Right lobe of liver (tissue), 6 donors: ENCODE data around the gene ERCC4. TPM values are rescaled to one million over a fixed set of nuclear protein-coding genes. Genes with fewer than 3 reads are reported as not detected.
A peak's percentile ranks its signal among the peaks of the same experiment; 100 is the strongest.
"Not testable (repeated sequence)": the region's sequence is repeated elsewhere in the genome, so short reads cannot be mapped to it uniquely, and the experiment has no call there.

Source experiments
- ATAC-seq, 4 donors: fragments of 200-7000 bp; cut with Tn5 transposase; one replicate each; pipeline ENCODE4 v1.9.1; 2020; ENCODE audit warnings: mild to moderate bottlenecking in 4 of 4, moderate library complexity in 4 of 4
- DNase-seq, 3 donors: peaks; one replicate each; pipeline ENCODE4 v3.0.0-alpha.2; 2020
- H3K27ac ChIP-seq, 3 donors: fragments of 200-600 bp; one replicate each; pipeline ENCODE4 v1.8.0; 2022
- H3K27me3 ChIP-seq, 2 donors: fragments of 200-600 bp; one replicate each; pipeline ENCODE4 v1.8.0; 2022
- H3K36me3 ChIP-seq, 4 donors: fragments of 200-600 bp; sonication (generic) in 1 of 4; one replicate each; pipeline versions ENCODE4 v1.5.1 to v1.8.0; 2017 to 2022; ENCODE audit warnings: control low read depth in 1 of 4
- H3K4me1 ChIP-seq, 4 donors: fragments of 200-600 bp; sonication (generic) in 1 of 4; one replicate each; pipeline versions ENCODE4 v1.5.1 to v1.8.0; 2017 to 2022; ENCODE audit warnings: control low read depth in 1 of 4
- H3K4me3 ChIP-seq, 3 donors: fragments of 200-600 bp; one replicate each; pipeline ENCODE4 v1.8.0; 2022
- H3K9me3 ChIP-seq, 4 donors: fragments of 200-600 bp; sonication (generic) in 1 of 4; one replicate each; pipeline versions ENCODE4 v1.5.1 to v1.8.0; 2017 to 2022; ENCODE audit warnings: control low read depth in 1 of 4
- POLR2A ChIP-seq: fragments of 450-650 bp; IDR thresholded peaks from one replicate; pipeline ENCODE4 v1.6.1; 2017; ENCODE audit warnings: antibody characterized with exemption, mild to moderate bottlenecking
- WGBS: methylation state at CpG from one replicate; pipeline ENCODE4 v1.1.6; 2018; ENCODE audit warnings: low coverage, low lambda C conversion rate; ENCODE audit not compliant: insufficient coverage; ENCODE audit errors: missing lambda C conversion rate; 5-methylcytosine and 5-hydroxymethylcytosine counted together
- intact Hi-C, 2 donors: fragments of 100-400 bp; cut with DNase I; formaldehyde crosslinking; loops; one replicate each; pipeline versions ENCODE4 v1.11.2 to v1.14.1; 2022
- total RNA-seq, 6 experiments: library from RNA; depleted of rRNA in 2 of 6; stranded (reverse); fragments of >200 nt in 2 of 6; fragmentation: NEBNext Ultra II Directional in 3 of 6; extraction: Animal tissue kit (Norgen Biotek cat#: 25700) in 3 of 6; gene quantifications; one replicate each; pipeline versions ENCODE4 v1.1.0 to v1.2.4, GENCODE V29; 2016 to 2023
- TF ChIP-seq, protein P1 (sequence below), 4 donors: fragments of 200-600 bp in 3 of 4; fragments of 450-650 bp in 1 of 4; IDR thresholded peaks; one replicate each; pipeline versions ENCODE4 v1.5.1 to v1.8.0; 2016 to 2022; ENCODE audit warnings: antibody characterized with exemption in 4 of 4, mild to moderate bottlenecking in 2 of 4
- donor health status: DM: no; HTN: yes; CAD: no.
- donor health status: DM: no; HTN: no; CAD: no.
- donor health status: DM: no; HTN: no; CAD: no.
- donor health status: DM: no; HTN: yes; CAD: no.
- donor health status: DM: no; HTN: yes; CAD: no.

Gene ERCC4
- total RNA-seq, 6 experiments from 2014 or later = 3.4 to 7.3 (median 5.7) TPM

GRCh38 chr16:13902677-13903076 is 17.3 kb upstream of the ERCC4 start:
- DNase-seq (no peak), ATAC-seq (peak in 3 of 4 donors; percentile 18 to 48 (median 32))
- intact Hi-C loops = no loop called here
- TF ChIP-seq POLR2A = no peak
- TF ChIP-seq, protein P1, sequence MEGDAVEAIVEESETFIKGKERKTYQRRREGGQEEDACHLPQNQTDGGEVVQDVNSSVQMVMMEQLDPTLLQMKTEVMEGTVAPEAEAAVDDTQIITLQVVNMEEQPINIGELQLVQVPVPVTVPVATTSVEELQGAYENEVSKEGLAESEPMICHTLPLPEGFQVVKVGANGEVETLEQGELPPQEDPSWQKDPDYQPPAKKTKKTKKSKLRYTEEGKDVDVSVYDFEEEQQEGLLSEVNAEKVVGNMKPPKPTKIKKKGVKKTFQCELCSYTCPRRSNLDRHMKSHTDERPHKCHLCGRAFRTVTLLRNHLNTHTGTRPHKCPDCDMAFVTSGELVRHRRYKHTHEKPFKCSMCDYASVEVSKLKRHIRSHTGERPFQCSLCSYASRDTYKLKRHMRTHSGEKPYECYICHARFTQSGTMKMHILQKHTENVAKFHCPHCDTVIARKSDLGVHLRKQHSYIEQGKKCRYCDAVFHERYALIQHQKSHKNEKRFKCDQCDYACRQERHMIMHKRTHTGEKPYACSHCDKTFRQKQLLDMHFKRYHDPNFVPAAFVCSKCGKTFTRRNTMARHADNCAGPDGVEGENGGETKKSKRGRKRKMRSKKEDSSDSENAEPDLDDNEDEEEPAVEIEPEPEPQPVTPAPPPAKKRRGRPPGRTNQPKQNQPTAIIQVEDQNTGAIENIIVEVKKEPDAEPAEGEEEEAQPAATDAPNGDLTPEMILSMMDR (IDR thresholded peaks at IDR 0.05) = no peak
- Histone ChIP-seq H3K27me3 (no peaks in the 10 kb centered on the region), H3K27ac (peak overlapping the region in 1 of 3 donors; percentile 41), H3K36me3 (no peaks in the 10 kb centered on the region), H3K4me1 (peaks cover 0 to 11% (median 5%) of the 10 kb centered on the region in 4 donors), H3K9me3 (no peaks in the 10 kb centered on the region), H3K4me3 (no peak overlapping the region)
- WGBS = 54% methylated on average over 3 of the region's 3 CpGs

GRCh38 chr16:13904179-13904691 is 15.7 kb upstream of the ERCC4 start:
- H3K27me3 ChIP-seq = no peaks in the 10 kb centered on the region
- TF ChIP-seq, protein P1 (IDR thresholded peaks at IDR 0.05) = no peak
- no peak for TF ChIP-seq POLR2A
- peaks cover 0 to 12% (median 6%) of the 10 kb centered on the region in 4 donors for H3K4me1 ChIP-seq
- WGBS = 25% methylated on average over 1 of the region's 1 CpG
- no peaks in the 10 kb centered on the region for H3K9me3 ChIP-seq
- no peaks in the 10 kb centered on the region for H3K36me3 ChIP-seq
- intact Hi-C loops = no loop called here
- ATAC-seq (no peak), DNase-seq (no peak)
- H3K4me3 ChIP-seq = no peak overlapping the region
- H3K27ac ChIP-seq = no peak overlapping the region

- TF ChIP-seq, protein P1 (IDR thresholded peaks at IDR 0.05) = peak; percentile 44 to 67 (median 60)
- H3K27ac ChIP-seq, H3K36me3 ChIP-seq, H3K4me3 ChIP-seq, H3K27me3 ChIP-seq, intact Hi-C loops, H3K9me3 ChIP-seq, ATAC-seq: not testable (repeated sequence)
- 13% methylated on average over 8 of the region's 9 CpGs for WGBS
- peaks cover 0 to 17% (median 8%) of the 10 kb centered on the region in 4 donors for H3K4me1 ChIP-seq
- peak; percentile 52 to 73 (median 66) for DNase-seq
These were observed 15.1 kb upstream of the ERCC4 start for GRCh38 chr16:13904822-13905221.

- TF ChIP-seq POLR2A = no peak
- TF ChIP-seq, protein P1 (IDR thresholded peaks at IDR 0.05) = no peak
- Histone ChIP-seq H3K27me3 (no peaks in the 10 kb centered on the region), H3K9me3 (no peaks in the 10 kb centered on the region), H3K4me1 (peaks cover 0 to 27% (median 10%) of the 10 kb centered on the region in 4 donors), H3K27ac (no peak overlapping the region), H3K4me3 (no peak overlapping the region), H3K36me3 (no peaks in the 10 kb centered on the region)
- no peak for ATAC-seq
- intact Hi-C loops = no loop called here
- DNase-seq = no peak
- 73% methylated on average over 10 of the region's 10 CpGs for WGBS
These were observed 13.5 kb upstream of the ERCC4 start for GRCh38 chr16:13906168-13907089.
